ENCODE results near the gene ARL6.

The ARL6 gene

GRCh38 chr3:97764407-97765238 lies at the start of gene ARL6:
Gene ARL6 (plus strand): TSS chr3:97764758. CDS start chr3:97768108, 3,350 bp downstream.
- peaks cover 12% of the 10 kb centered on the region for H3K4me1 Mint-ChIP-seq
- peak within 1 kb of the TSS; percentile 93 for H3K27ac Mint-ChIP-seq
- ATAC-seq (ENCODE audit: low read depth) = peak; percentile 87
- peaks cover 2% of the 10 kb centered on the region for H3K36me3 Mint-ChIP-seq
- peak within 1 kb of the TSS; percentile 98 for H3K4me3 Mint-ChIP-seq
- peaks cover 1% of the 10 kb centered on the region for H3K9me3 Mint-ChIP-seq
- no peaks in the 10 kb centered on the region for H3K27me3 Mint-ChIP-seq
- peak; percentile 36 to 68 for DNase-seq (ENCODE audit: low spot score in 2 of 2)

DNA sequence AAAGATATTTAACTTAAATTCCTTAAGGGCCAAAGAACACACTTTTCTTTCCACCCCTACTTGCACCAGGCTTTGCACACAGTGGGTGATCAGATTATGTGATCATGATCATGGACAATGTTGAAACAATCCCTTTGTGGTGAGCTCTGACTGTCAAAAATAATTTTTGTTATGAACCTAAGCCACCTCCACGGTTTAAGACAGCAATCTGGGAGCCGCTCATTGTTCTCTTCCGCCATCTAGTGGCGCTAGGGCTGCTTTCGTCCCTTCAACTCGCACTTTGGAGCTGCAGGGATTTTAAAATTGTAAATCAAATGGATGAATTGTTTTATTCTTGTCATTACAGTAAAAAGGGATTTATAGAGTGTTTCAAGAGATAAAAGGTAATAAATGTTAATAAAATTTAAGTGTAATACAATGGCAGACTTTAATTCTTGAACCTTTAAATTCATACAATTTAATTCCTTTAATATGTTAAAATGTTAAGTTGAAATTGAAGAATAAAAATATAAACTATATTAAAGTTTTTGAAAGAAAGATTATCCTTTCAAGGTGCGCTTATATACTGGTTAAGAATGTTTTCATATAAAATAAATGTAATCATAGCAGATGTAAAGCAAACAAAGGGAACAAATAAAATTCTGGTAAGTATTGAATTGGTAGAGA lies 45.3 kb upstream of the ARL6 start:
- H3K9me3 Mint-ChIP-seq = no peaks in the 10 kb centered on the region
- no peak overlapping the region for H3K27ac Mint-ChIP-seq
- DNase-seq (ENCODE audit: low spot score in 2 of 2) (peak; percentile 30 to 46), ATAC-seq (ENCODE audit: low read depth) (peak; percentile 86)
- H3K27me3 Mint-ChIP-seq = no peaks in the 10 kb centered on the region
- H3K4me3 Mint-ChIP-seq = peak overlapping the region; percentile 11
- no peaks in the 10 kb centered on the region for H3K4me1 Mint-ChIP-seq
- no peaks in the 10 kb centered on the region for H3K36me3 Mint-ChIP-seq

DNA sequence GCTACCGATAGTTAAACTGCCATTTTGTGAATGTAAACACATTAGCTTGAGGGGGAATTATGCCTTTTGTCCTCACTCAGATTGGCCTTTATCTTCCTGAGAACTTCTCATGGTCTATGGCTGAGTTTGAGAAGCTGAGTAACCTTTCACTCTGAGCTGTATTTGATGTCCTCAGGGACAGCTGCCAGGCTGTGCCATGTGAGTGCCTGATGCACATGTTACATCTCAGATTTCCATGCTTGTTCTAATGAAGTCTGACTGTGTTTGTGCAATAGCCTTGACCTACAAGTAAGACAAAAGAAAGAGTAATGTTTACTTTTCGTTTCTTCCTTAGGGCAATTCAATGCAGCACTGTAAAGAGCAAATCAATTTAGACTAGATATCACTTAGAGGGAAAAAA lies 44.1 kb upstream of the ARL6 start:
- no peak overlapping the region for H3K4me3 Mint-ChIP-seq

DNA sequence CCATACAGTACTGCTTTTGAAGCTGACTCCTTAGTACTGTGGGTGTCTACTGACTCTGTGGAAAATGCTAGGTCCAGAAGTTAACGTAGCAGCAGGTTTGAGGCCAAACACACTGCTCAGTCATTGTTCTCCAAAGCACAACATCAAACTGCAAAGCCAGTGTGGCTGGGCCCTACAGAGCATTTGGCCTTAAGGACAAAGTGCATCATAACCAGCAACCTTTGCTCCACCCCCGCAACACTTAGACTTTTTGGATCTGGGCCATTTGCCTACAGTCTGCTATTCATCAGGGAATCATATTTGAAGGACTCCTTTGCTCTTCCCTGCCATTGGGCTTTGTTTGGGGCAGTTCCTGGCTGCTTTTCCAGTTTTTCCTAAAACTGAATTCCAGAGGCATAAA lies 43.1 kb upstream of the ARL6 start:
- Mint-ChIP-seq H3K36me3 (no peaks in the 10 kb centered on the region), H3K9me3 (no peaks in the 10 kb centered on the region), H3K27ac (no peak overlapping the region), H3K27me3 (no peaks in the 10 kb centered on the region), H3K4me1 (no peaks in the 10 kb centered on the region), H3K4me3 (no peak overlapping the region)
- DNase-seq (ENCODE audit: low spot score in 2 of 2) (no peak), ATAC-seq (ENCODE audit: low read depth) (no peak)

More for the DNA sequence above, 44.1 kb upstream of the ARL6 start:
- Mint-ChIP-seq H3K27me3 (no peaks in the 10 kb centered on the region), H3K36me3 (no peaks in the 10 kb centered on the region), H3K4me1 (no peaks in the 10 kb centered on the region), H3K9me3 (no peaks in the 10 kb centered on the region), H3K27ac (no peak overlapping the region)
- ATAC-seq (ENCODE audit: low read depth) (no peak), DNase-seq (ENCODE audit: low spot score in 2 of 2) (no peak)

DNA sequence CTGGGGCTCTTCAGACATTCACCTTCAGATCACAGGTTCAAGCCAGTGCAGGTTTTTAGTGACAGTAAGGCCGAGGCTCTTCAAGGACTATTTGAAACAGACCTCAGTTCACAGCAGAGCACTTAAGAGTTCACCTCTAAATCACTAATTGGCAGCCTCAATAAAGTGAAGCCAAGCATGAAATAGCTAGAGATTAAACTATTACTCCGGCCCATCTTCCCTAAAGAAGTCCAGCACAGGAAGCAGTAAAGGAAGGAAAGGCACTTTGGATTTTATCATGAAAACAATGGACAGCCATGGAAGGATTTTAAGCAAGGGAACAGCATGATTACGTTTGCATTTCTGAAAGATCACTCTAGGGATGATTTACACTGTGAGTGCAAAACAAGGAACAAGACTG lies 27.6 kb upstream of the ARL6 start:
- H3K9me3 Mint-ChIP-seq = no peaks in the 10 kb centered on the region
- peaks cover 8% of the 10 kb centered on the region for H3K27me3 Mint-ChIP-seq
- no peaks in the 10 kb centered on the region for H3K36me3 Mint-ChIP-seq
- DNase-seq (ENCODE audit: low spot score in 2 of 2) = no peak
- H3K4me3 Mint-ChIP-seq = no peak overlapping the region
- H3K4me1 Mint-ChIP-seq = no peaks in the 10 kb centered on the region
- no peak overlapping the region for H3K27ac Mint-ChIP-seq
- no peak for ATAC-seq (ENCODE audit: low read depth)

DNA sequence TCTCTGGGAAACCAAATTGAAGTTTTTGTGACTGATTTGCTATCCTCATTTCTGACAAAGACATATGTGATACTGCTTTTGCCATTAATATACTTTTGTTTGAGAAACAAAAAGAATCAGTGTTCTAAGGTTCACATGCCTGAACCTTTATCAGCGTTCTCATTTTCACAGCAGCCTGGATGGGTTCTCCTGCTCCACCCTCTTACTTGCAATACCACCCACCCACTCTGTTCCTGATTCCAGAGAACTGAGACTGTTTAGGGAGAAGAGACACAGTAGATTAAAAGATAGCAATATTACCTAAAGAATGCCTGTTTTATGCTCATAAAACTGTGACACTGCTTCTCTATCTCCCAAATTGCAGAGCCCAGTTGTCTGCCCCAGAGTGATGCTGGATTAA lies 25.8 kb upstream of the ARL6 start:
- no peak for DNase-seq (ENCODE audit: low spot score in 2 of 2)
- Mint-ChIP-seq H3K4me1 (no peaks in the 10 kb centered on the region), H3K27ac (no peak overlapping the region), H3K9me3 (no peaks in the 10 kb centered on the region), H3K27me3 (peaks cover 6% of the 10 kb centered on the region), H3K36me3 (no peaks in the 10 kb centered on the region), H3K4me3 (no peak overlapping the region)
- no peak for ATAC-seq (ENCODE audit: low read depth)

- no peak for ATAC-seq (ENCODE audit: low read depth)
- H3K36me3 Mint-ChIP-seq = no peaks in the 10 kb centered on the region
- DNase-seq (ENCODE audit: low spot score in 2 of 2) = no peak
- H3K4me1 Mint-ChIP-seq = no peaks in the 10 kb centered on the region
- H3K9me3 Mint-ChIP-seq = no peaks in the 10 kb centered on the region
- H3K27me3 Mint-ChIP-seq = peaks cover 7% of the 10 kb centered on the region
- H3K4me3 Mint-ChIP-seq = no peak overlapping the region
- no peak overlapping the region for H3K27ac Mint-ChIP-seq
These were observed 22.5 kb upstream of the ARL6 start for GRCh38 chr3:97742036-97742435.

GRCh38 chr3:97744289-97744688 lies 20.3 kb upstream of the ARL6 start:
- no peaks in the 10 kb centered on the region for H3K36me3 Mint-ChIP-seq
- H3K4me1 Mint-ChIP-seq = no peaks in the 10 kb centered on the region

DNA sequence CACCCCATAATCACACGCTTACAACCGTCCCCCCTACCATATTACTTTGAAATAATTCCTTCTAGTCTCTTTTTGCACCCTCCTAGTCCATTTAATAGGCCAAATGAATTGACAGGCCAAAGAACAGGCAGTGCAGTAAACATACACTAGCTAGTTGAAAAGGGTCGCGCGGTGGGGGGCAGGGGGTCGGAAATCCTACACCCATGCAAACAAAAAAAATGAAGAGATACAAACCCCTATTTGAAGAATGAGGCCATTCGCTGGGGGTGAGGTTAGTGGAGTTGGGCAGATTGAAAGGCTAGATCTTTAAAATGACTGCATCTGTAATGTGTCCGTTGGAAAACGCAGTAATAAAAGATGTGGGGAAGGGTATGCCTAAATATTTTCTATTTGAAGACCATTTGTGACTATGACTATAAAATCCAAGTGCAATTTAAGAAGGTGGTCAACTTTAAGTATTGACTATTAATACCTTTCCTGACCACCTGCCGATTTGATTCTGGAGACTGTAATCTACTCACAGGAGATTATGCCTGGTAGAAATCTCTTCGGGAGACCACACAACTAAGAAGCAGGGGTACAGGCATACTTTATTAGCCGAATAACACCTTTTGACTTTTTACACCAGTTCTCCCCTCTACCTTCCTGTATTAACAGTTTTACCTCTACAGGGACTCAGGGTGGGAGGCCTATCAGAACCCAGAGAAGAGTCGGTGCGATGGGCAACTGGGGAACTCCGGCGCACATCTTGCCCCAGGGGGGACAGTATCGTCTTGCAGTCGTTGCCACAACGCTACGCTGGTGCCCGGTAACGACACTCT lies 762 bp upstream of the ARL6 start:
- Mint-ChIP-seq H3K4me3 (peak overlapping the region; percentile 98), H3K4me1 (peaks cover 12% of the 10 kb centered on the region), H3K36me3 (no peaks in the 10 kb centered on the region), H3K9me3 (peaks cover 1% of the 10 kb centered on the region), H3K27ac (peak overlapping the region; percentile 93), H3K27me3 (no peaks in the 10 kb centered on the region)
- ATAC-seq (ENCODE audit: low read depth) (peak; percentile 56), DNase-seq (ENCODE audit: low spot score in 2 of 2) (peak in 1 of 2 donors; percentile 0)

More at GRCh38 chr3:97744289-97744688, 20.3 kb upstream of the ARL6 start:
- Mint-ChIP-seq H3K9me3 (no peaks in the 10 kb centered on the region), H3K27me3 (peaks cover 9% of the 10 kb centered on the region), H3K4me3 (no peak overlapping the region), H3K27ac (no peak overlapping the region)
- DNase-seq (ENCODE audit: low spot score in 2 of 2) (no peak), ATAC-seq (ENCODE audit: low read depth) (no peak)

DNA sequence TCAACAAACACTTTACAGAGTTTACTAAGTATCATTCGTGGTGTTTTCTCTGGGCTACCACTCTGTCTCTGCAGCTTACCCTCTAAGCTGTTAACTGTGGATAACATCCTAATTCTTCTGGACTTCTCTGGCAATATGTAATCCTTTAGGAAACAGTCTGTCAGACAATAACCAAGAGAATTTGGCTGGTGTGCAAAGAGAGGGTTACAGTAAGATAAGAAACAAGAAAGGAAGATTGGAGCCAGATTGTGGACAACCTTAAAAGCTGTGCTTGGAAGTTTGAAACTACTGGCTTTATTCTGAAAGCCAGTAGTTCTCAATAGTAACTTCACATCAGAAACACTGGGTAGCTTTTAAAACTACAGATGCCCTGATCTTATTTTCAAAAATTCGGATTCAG lies 778 bp downstream of the ARL6 start:
- Mint-ChIP-seq H3K4me1 (peaks cover 12% of the 10 kb centered on the region), H3K4me3 (peak overlapping the region; percentile 98), H3K27me3 (no peaks in the 10 kb centered on the region), H3K9me3 (peaks cover 1% of the 10 kb centered on the region), H3K36me3 (peaks cover 7% of the 10 kb centered on the region), H3K27ac (peak overlapping the region; percentile 93)
- ATAC-seq (ENCODE audit: low read depth) (no peak), DNase-seq (ENCODE audit: low spot score in 2 of 2) (no peak)

DNA sequence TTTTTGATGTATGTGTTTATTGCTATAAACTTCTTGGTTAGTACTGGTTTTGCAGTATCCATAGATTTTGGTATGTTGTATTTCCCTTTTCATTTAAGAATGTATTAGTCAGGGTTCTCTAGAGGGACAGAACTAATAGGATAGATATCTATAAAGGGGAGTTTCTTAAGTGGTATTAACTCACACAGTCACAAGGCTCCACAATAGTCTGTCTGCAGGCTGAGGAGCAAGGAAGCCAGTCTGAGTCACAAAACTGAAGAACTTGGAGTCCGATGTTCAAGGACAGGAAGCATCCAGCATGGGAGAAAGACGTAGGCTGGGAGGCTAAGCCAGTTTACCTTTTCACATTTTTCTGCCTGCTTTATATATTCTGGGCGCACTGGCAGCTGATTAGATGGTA lies 8.4 kb downstream of the ARL6 start:
- Mint-ChIP-seq H3K4me1 (no peaks in the 10 kb centered on the region), H3K27ac (no peak overlapping the region), H3K36me3 (peaks cover 24% of the 10 kb centered on the region), H3K4me3 (no peak overlapping the region), H3K27me3 (no peaks in the 10 kb centered on the region), H3K9me3 (no peaks in the 10 kb centered on the region)
- DNase-seq (ENCODE audit: low spot score in 2 of 2) = no peak
- no peak for ATAC-seq (ENCODE audit: low read depth)

DNA sequence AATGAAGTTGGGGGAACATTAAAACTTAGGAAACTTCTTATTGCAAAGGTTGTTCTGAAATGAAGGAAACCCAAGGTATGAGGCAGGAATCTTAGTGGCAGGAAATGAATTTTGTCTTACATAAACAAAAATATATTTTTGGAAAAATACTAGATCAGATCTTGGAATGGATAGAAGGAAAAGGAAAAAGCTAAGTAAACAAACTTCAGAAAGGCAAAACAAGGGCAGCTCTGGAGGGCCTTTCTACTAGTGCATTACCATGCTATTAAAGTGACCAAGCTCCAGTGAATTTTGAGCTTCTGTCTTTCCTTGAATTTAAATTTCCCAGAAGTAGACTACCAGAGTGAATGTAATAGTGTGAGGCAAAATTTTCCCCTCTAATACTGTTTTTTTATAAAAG lies 13.6 kb downstream of the ARL6 start:
- ATAC-seq (ENCODE audit: low read depth) (no peak), DNase-seq (ENCODE audit: low spot score in 2 of 2) (no peak)
- peaks cover 9% of the 10 kb centered on the region for H3K36me3 Mint-ChIP-seq
- H3K4me1 Mint-ChIP-seq = no peaks in the 10 kb centered on the region
- H3K27ac Mint-ChIP-seq = no peak overlapping the region
- H3K4me3 Mint-ChIP-seq = no peak overlapping the region
- no peaks in the 10 kb centered on the region for H3K9me3 Mint-ChIP-seq
- no peaks in the 10 kb centered on the region for H3K27me3 Mint-ChIP-seq

DNA sequence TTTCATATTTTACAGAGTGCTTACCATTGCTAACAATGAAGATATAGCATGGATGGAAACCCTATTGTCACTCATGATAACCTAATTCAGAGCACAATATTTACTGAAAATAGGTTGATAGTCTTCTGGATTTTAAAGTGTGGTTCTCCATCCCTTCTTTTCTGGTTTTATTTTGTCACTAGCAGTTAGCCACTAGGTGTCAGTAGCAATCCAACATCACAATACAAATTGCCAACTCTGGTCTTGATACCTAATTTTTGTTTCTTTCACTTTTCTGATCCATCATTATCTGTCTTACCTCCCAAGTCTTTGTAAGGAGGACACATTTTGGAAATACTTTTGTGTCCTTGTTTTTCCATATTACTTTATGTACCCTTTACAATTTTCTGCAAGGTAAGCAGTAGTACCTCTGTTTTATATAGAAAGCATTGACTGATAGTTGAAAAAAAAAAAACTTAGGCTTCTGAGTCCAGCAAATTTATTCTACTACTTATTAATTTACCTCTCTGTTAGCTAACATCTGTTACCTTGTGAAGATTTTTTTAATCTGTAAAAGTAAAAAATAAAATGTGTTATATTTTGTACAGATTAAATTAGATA lies 29.0 kb downstream of the ARL6 start:
- no peaks in the 10 kb centered on the region for H3K9me3 Mint-ChIP-seq
- no peak for ATAC-seq (ENCODE audit: low read depth)
- H3K36me3 Mint-ChIP-seq = no peaks in the 10 kb centered on the region
- H3K27me3 Mint-ChIP-seq = no peaks in the 10 kb centered on the region
- H3K4me3 Mint-ChIP-seq = no peak overlapping the region
- no peak overlapping the region for H3K27ac Mint-ChIP-seq
- H3K4me1 Mint-ChIP-seq = no peaks in the 10 kb centered on the region
- peak in 1 of 2 donors; percentile 36 for DNase-seq (ENCODE audit: low spot score in 2 of 2)

GRCh38 chr3:97795951-97796350 lies 31.4 kb downstream of the ARL6 start:
- Mint-ChIP-seq H3K9me3 (no peaks in the 10 kb centered on the region), H3K36me3 (no peaks in the 10 kb centered on the region), H3K4me3 (no peak overlapping the region), H3K27ac (no peak overlapping the region), H3K27me3 (no peaks in the 10 kb centered on the region), H3K4me1 (no peaks in the 10 kb centered on the region)
- ATAC-seq (ENCODE audit: low read depth) (no peak), DNase-seq (ENCODE audit: low spot score in 2 of 2) (no peak)
